Neural progenitor cell (in vitro differentiated cells): ENCODE data around the gene GABRR3.

ENCODE experiments used
- EZH2 ChIP-seq: fragments of 200-600 bp; sonication (generic); IDR thresholded peaks from 2 replicates; pipeline ENCODE4 v1.6.1; 2017; ENCODE audit warnings: antibody characterized with exemption, mild to moderate bottlenecking, moderate library complexity
- TF ChIP-seq, protein P1 (sequence below): fragments of 200-600 bp; sonication (generic); IDR thresholded peaks from 2 replicates; pipeline ENCODE4 v1.5.1; 2017; ENCODE audit warnings: antibody characterized with exemption, mild to moderate bottlenecking

DNA sequence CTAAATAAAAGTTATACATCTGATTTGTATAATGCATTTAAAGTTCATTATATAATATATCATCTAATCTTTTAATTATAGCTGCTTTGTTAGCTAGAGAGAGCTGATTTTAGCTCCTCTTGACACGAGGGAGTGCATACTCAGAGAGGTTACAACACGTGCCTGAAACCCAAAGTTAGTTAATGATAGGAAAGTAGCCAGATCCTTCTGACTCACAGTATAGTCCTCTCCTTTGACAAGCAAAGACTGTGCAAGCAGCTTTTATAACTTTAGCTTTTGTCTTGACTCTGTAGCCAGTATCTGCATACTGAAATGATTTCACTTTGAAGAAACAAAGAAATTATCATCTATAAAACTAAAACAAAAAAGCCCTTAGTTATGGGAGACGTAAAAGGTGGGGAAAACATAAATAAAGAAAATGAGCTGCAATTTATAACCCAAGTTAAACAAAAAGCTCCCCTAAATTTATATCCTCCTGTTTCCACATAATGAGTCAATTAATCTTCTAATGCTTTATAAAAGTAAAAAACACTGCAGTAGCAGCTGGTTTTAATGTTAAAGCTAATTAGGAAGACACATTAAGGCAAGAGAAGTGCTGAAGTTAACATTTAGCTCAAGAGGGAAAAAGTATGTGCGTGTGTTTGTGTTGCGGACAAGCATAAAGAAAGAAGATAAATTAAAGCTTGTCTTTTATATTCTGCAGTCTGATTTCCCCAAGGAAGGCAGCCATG, 13.1 kb downstream of the GABRR3 start:
- TF ChIP-seq, protein P1, sequence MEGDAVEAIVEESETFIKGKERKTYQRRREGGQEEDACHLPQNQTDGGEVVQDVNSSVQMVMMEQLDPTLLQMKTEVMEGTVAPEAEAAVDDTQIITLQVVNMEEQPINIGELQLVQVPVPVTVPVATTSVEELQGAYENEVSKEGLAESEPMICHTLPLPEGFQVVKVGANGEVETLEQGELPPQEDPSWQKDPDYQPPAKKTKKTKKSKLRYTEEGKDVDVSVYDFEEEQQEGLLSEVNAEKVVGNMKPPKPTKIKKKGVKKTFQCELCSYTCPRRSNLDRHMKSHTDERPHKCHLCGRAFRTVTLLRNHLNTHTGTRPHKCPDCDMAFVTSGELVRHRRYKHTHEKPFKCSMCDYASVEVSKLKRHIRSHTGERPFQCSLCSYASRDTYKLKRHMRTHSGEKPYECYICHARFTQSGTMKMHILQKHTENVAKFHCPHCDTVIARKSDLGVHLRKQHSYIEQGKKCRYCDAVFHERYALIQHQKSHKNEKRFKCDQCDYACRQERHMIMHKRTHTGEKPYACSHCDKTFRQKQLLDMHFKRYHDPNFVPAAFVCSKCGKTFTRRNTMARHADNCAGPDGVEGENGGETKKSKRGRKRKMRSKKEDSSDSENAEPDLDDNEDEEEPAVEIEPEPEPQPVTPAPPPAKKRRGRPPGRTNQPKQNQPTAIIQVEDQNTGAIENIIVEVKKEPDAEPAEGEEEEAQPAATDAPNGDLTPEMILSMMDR, result no peak
- TF ChIP-seq EZH2, result no peak
